Endothelial cell of umbilical vein (primary cell): Measurements from ENCODE around the gene TRAPPC3L. TPM values are rescaled to one million over a fixed set of nuclear protein-coding genes. Genes with fewer than 3 reads are reported as not detected.

Experiments used
- BruUV-seq: library from RNA; stranded (reverse); fragments of 400-500 nt; replicated peaks from 2 replicates; lab custom pipeline; 2021; lab: Mats Ljungman, UMichigan
- CTCF ChIA-PET: fragments of 300-600, 350-600 bp; sonication (Branson Sonifier 250); formaldehyde crosslinking; loops from one replicate; lab custom pipeline; 2021; ENCODE audit warnings: antibody characterized with exemption, inconsistent platforms; lab: Charles Lee
- POLR2A ChIA-PET: fragments of 300-600, 350-600 bp; sonication (Branson Sonifier 250); formaldehyde crosslinking; loops from one replicate; lab custom pipeline; 2021; ENCODE audit warnings: antibody characterized with exemption, inconsistent platforms; lab: Charles Lee
- DNase-seq: peaks from one replicate; pipeline ENCODE4 v3.0.0-alpha.2; 2011; ENCODE audit warnings: low read depth, low spot score
- FAIRE-seq: peaks from 2 replicates; lab custom pipeline; 2011; peaks lifted over from hg19 to GRCh38; lab: Jason Lieb, UNC
- H2AFZ ChIP-seq: 2 replicates; pipeline ENCODE4 v1.6.0; 2012; ENCODE audit warnings: low read depth, low read length, control low read depth, inconsistent platforms
- H3K27ac ChIP-seq: 2 replicates; pipeline ENCODE4 v1.5.1; 2011; ENCODE audit warnings: low read depth, mild to moderate bottlenecking, control low read depth, low read length, moderate library complexity; ENCODE audit not compliant: insufficient read depth
- H3K27me3 ChIP-seq, 2 experiments: 2 replicates each; pipeline versions ENCODE4 v1.6.0 to v1.6.1; 2011; ENCODE audit warnings: low read length in 2 of 2, mixed read lengths in 1 of 2; ENCODE audit not compliant: control insufficient read depth in 2 of 2, insufficient read depth in 2 of 2
- H3K36me3 ChIP-seq, 2 experiments: 2 replicates in 1 of 2; 3 replicates in 1 of 2; pipeline ENCODE4 v1.5.1; 2011; ENCODE audit warnings: low read length in 2 of 2, mild to moderate bottlenecking in 1 of 2, moderate library complexity in 1 of 2; ENCODE audit not compliant: control insufficient read depth in 2 of 2, insufficient read depth in 2 of 2; ENCODE audit errors: extremely low read depth in 1 of 2
- H3K4me1 ChIP-seq: 3 replicates; pipeline ENCODE4 v1.5.1; 2011; ENCODE audit warnings: mild to moderate bottlenecking, low read length; ENCODE audit not compliant: control insufficient read depth, insufficient read depth; ENCODE audit errors: extremely low read depth
- H3K4me2 ChIP-seq: 2 replicates; pipeline ENCODE4 v1.6.1; 2011; ENCODE audit warnings: low read length, control low read depth, mixed read lengths; ENCODE audit not compliant: insufficient read depth
- H3K4me3 ChIP-seq, 3 experiments: fragments of 200-600 bp in 1 of 3; sonication (generic), shearing (Covaris generic) in 1 of 3; replicated peaks in 1 of 3; 2 replicates each; pipeline ENCODE4 v1.5.1; 2011 to 2016; ENCODE audit warnings: control low read depth in 3 of 3, low read length in 3 of 3, mild to moderate bottlenecking in 2 of 3, inconsistent platforms in 1 of 3, low read depth in 1 of 3, moderate library complexity in 1 of 3; ENCODE audit not compliant: insufficient read depth in 1 of 3
- H3K79me2 ChIP-seq: 2 replicates; pipeline ENCODE4 v1.6.0; 2012; ENCODE audit warnings: low read length, inconsistent platforms; ENCODE audit not compliant: control insufficient read depth, insufficient read depth
- H3K9ac ChIP-seq: replicated peaks from 2 replicates; pipeline ENCODE3; 2011; ENCODE audit warnings: low read length, control low read depth; ENCODE audit not compliant: insufficient read depth; ENCODE audit errors: extremely low read depth
- H3K9me1 ChIP-seq: replicated peaks from 3 replicates; pipeline ENCODE4 v1.6.0; 2011; ENCODE audit warnings: mild to moderate bottlenecking, low read length; ENCODE audit not compliant: control insufficient read depth, insufficient read depth; ENCODE audit errors: extremely low read depth
- H3K9me3 ChIP-seq: replicated peaks from 2 replicates; pipeline ENCODE4 v1.5.1; 2012; ENCODE audit warnings: low read length, inconsistent platforms; ENCODE audit not compliant: control insufficient read depth, insufficient read depth
- H4K20me1 ChIP-seq: replicated peaks from 2 replicates; pipeline ENCODE3; 2011; ENCODE audit warnings: mild to moderate bottlenecking, low read length; ENCODE audit not compliant: control insufficient read depth, insufficient read depth; ENCODE audit errors: extremely low read depth
- CTCF ChIP-seq, 2 donors: IDR thresholded peaks; 1 replicate in 1 of 2; 2 replicates in 1 of 2; pipeline ENCODE4 v1.5.1; 2011; ENCODE audit warnings: low read length in 2 of 2, mild to moderate bottlenecking in 2 of 2, moderate library complexity in 2 of 2, control low read depth in 1 of 2, inconsistent platforms in 1 of 2, low read depth in 1 of 2; ENCODE audit not compliant: insufficient read depth in 1 of 2; ENCODE audit errors: extremely low read depth in 1 of 2
- EZH2 ChIP-seq: IDR thresholded peaks from 2 replicates; pipeline ENCODE4 v1.6.1; 2012; ENCODE audit warnings: borderline replicate concordance, low read depth, mild to moderate bottlenecking, moderate library complexity, low read length, inconsistent platforms; ENCODE audit not compliant: severe bottlenecking
- FOS ChIP-seq: IDR thresholded peaks from 2 replicates; pipeline ENCODE4 v1.6.1; 2011; ENCODE audit warnings: mild to moderate bottlenecking, low read length, moderate library complexity, borderline replicate concordance; ENCODE audit not compliant: insufficient read depth
- GATA2 ChIP-seq: IDR thresholded peaks from 2 replicates; pipeline ENCODE4 v1.7.0; 2011; ENCODE audit warnings: low read depth, mild to moderate bottlenecking, moderate library complexity, mixed read lengths, low read length; ENCODE audit not compliant: insufficient read length, insufficient read depth
- JUN ChIP-seq: IDR thresholded peaks from 2 replicates; pipeline ENCODE4 v1.6.1; 2011; ENCODE audit warnings: borderline replicate concordance, low read depth; ENCODE audit not compliant: insufficient read length, insufficient read depth
- MAX ChIP-seq: IDR thresholded peaks from 2 replicates; pipeline ENCODE4 v1.6.1; 2011; ENCODE audit not compliant: insufficient read depth, insufficient read length
- MYC ChIP-seq: IDR thresholded peaks from one replicate; pipeline ENCODE4 v1.6.1; 2011; ENCODE audit warnings: mild to moderate bottlenecking, low read depth, low read length
- POLR2A ChIP-seq: IDR thresholded peaks from 2 replicates; pipeline ENCODE4 v1.6.1; 2012; ENCODE audit warnings: low read depth, mild to moderate bottlenecking, control low read depth, low read length
- POLR2AphosphoS5 ChIP-seq: IDR thresholded peaks from 2 replicates; pipeline ENCODE4 v1.6.1; 2012; ENCODE audit warnings: low read depth, mild to moderate bottlenecking, control low read depth, low read length, moderate library complexity; ENCODE audit not compliant: insufficient read depth
- dilution Hi-C: fragments of 300-500 bp; cut with MboI; formaldehyde crosslinking; loops from one replicate; pipeline ENCODE4 v1.15.0; 2019; ENCODE audit warnings: low sequenced_read_pairs; ENCODE audit not compliant: extremely low pct_ligation_motif_present
- intact Hi-C: fragments of 100-400 bp; cut with micrococcal nuclease; formaldehyde crosslinking; loops from one replicate; pipeline ENCODE4 v1.10.0; 2022
- polyA plus RNA-seq, 4 experiments: library from polyadenylated mRNA; depleted of rRNA in 3 of 4; stranded (reverse) in 3 of 4; unstranded in 1 of 4; fragments of >200 nt; gene quantifications; 2 replicates each; pipeline versions ENCODE4 v1.2.1 to v1.2.3, GENCODE V29; 2011 to 2012; ENCODE audit warnings: missing spikeins in 1 of 4
- total RNA-seq: library from RNA; stranded (reverse); gene quantifications from 2 replicates; pipeline ENCODE4 v1.2.3, GENCODE V29; 2021

TRAPPC3L gene
- total and polyA plus RNA-seq, 2 donors (not counting 3 experiments of a cell fraction or from before 2014, with no cell fraction given) = 0.38 TPM; not detected in 1

GRCh38 chr6:116507324-116507723 is 38.2 kb downstream of the TRAPPC3L start:
- dilution Hi-C loops (no loop called here), intact Hi-C loops (no loop called here)
- BruUV-seq = no TSS peak
- H3K4me2 ChIP-seq = no peak overlapping the region
- POLR2A ChIA-PET = no interaction called here
- no peak overlapping the region for H3K9ac ChIP-seq
- no peaks in the 10 kb centered on the region for H3K79me2 ChIP-seq
- FAIRE-seq (no peak), DNase-seq (no peak)
- H2AFZ ChIP-seq = no peak overlapping the region
- H3K9me3 ChIP-seq = no peaks in the 10 kb centered on the region
- CTCF ChIA-PET = no interaction called here
- H3K9me1 ChIP-seq = no peaks in the 10 kb centered on the region
- H3K4me3 ChIP-seq = no peak overlapping the region
- no peaks in the 10 kb centered on the region for H3K27me3 ChIP-seq
- no peaks in the 10 kb centered on the region for H4K20me1 ChIP-seq
- H3K4me1 ChIP-seq = peaks cover 6% of the 10 kb centered on the region
- no peaks in the 10 kb centered on the region for H3K36me3 ChIP-seq
- TF ChIP-seq EZH2 (no peak), FOS (no peak), MAX (no peak), CTCF (IDR thresholded peaks at IDR 0.05; ENCODE audit: extremely low read depth in 1 of 2, insufficient read depth in 1 of 2, low read depth in 1 of 2, low read length in 2 of 2) (no peak), GATA2 (no peak), MYC (no peak), POLR2A (no peak), JUN (no peak), POLR2AphosphoS5 (no peak)
- H3K27ac ChIP-seq = no peak overlapping the region
